DMS153 (cell line): ENCODE results near the gene SELENOP.

Experiments
- DNase-seq: peaks from one replicate; lab custom pipeline; 2025; lab: John Stamatoyannopoulos, UW

Gene SELENOP

GRCh38 chr5:42798284-42799240 lies 13.1 kb downstream of the SELENOP start:
- DNase-seq: no peak

GRCh38 chr5:42791151-42791550 lies 20.5 kb downstream of the SELENOP start:
- DNase-seq: peak; percentile 88

- DNase-seq: no peak
Observed at GRCh38 chr5:42787845-42788244, 23.8 kb downstream of the SELENOP start.

- no peak for DNase-seq
Observed at GRCh38 chr5:42787073-42787472, 24.6 kb downstream of the SELENOP start.

GRCh38 chr5:42785756-42786155 lies 25.9 kb downstream of the SELENOP start:
- no peak for DNase-seq

- DNase-seq: no peak
Observed at GRCh38 chr5:42784132-42784531, 27.6 kb downstream of the SELENOP start.

GRCh38 chr5:42781584-42781983 lies 30.1 kb downstream of the SELENOP start:
- DNase-seq: no peak

GRCh38 chr5:42779083-42779482 lies 32.6 kb downstream of the SELENOP start:
- DNase-seq: no peak

- DNase-seq: no peak
Observed at GRCh38 chr5:42772265-42772993, 39.3 kb downstream of the SELENOP start.

GRCh38 chr5:42770003-42770402 lies 41.7 kb downstream of the SELENOP start:
- no peak for DNase-seq

GRCh38 chr5:42768106-42768504 lies 43.6 kb downstream of the SELENOP start:
- no peak for DNase-seq

- peak; percentile 21 for DNase-seq
Observed at GRCh38 chr5:42767491-42768105, 44.1 kb downstream of the SELENOP start.

GRCh38 chr5:42761791-42762190 lies 49.9 kb downstream of the SELENOP start:
- DNase-seq: no peak

GRCh38 chr5:42760426-42760825 lies 51.3 kb downstream of the SELENOP start:
- DNase-seq: no peak

- DNase-seq: no peak
Observed at GRCh38 chr5:42759456-42759855, 52.2 kb downstream of the SELENOP start.

GRCh38 chr5:42756606-42757601 lies 54.8 kb downstream of the SELENOP start, which contains the start of gene CCDC152:
CCDC152 (plus strand) TSS chr5:42756818; CDS start chr5:42759122, 2,304 bp downstream.
- no peak for DNase-seq

GRCh38 chr5:42753099-42753498 lies 58.6 kb downstream of the SELENOP start:
- DNase-seq: no peak

GRCh38 chr5:42751044-42751443 lies 60.6 kb downstream of the SELENOP start:
- DNase-seq: no peak

GRCh38 chr5:42750507-42750906 lies 61.2 kb downstream of the SELENOP start:
- DNase-seq: no peak
